HL-60/S4 treated with phorbol 12-myristate 13-acetate at 8.2 ng/mL for 4 days and 3 days (cell line): ENCODE data around the gene SYNGAP1.

Experiments used
- in situ Hi-C: fragments of 300-500 bp; cut with MboI; formaldehyde crosslinking; loops from 2 replicates; pipeline ENCODE4 v1.15.0; 2022; ENCODE audit warnings: low sequenced_read_pairs

Gene SYNGAP1

DNA sequence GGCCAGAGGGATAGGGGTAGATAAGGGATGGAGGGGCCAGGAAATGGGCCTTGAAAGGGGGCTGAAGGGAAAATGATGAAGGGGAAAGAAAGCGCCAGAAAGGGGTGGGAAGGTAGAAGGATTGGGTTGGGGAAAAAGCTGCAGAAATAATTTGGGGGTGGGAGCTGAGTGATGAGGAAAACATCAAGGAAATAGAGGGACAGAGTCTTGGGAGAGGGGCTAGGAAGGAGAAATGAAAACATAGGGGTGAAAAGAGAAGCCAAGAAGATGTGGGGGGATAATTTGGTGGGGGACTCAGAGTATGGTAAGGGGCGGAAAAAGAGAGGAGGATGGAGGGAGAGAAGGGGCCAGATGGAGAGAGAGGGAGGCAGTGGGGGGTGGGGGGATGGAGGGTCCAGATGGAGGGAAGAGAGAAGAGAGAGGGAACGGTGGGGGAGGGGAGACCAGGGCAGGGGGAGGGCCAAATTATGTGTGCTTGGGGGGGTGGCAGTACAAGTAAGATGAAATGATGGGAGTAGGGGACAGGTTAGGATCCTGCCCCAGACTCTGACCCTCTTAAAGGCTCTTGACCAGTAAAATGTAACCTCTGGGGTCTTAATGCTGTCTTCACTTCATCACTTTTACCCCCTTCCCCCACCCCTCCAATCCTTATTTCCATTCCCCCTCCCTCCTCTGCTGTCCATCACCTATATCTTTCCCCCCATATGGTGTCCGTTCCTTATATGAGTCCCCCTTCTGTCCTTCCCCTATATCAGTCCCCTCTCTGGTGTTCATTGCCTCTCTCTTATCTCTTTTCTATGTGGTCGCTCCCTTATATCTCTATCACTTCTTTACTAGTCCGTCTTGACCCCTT is 852 bp downstream of the SYNGAP1 start:
- in situ Hi-C loops, result no loop called here

GRCh38 chr6:33421344-33421643 is 1.4 kb downstream of the SYNGAP1 start:
- in situ Hi-C loops, result no loop called here

GRCh38 chr6:33423777-33424176 is 3.9 kb downstream of the SYNGAP1 start:
- in situ Hi-C loops, result no loop called here

DNA sequence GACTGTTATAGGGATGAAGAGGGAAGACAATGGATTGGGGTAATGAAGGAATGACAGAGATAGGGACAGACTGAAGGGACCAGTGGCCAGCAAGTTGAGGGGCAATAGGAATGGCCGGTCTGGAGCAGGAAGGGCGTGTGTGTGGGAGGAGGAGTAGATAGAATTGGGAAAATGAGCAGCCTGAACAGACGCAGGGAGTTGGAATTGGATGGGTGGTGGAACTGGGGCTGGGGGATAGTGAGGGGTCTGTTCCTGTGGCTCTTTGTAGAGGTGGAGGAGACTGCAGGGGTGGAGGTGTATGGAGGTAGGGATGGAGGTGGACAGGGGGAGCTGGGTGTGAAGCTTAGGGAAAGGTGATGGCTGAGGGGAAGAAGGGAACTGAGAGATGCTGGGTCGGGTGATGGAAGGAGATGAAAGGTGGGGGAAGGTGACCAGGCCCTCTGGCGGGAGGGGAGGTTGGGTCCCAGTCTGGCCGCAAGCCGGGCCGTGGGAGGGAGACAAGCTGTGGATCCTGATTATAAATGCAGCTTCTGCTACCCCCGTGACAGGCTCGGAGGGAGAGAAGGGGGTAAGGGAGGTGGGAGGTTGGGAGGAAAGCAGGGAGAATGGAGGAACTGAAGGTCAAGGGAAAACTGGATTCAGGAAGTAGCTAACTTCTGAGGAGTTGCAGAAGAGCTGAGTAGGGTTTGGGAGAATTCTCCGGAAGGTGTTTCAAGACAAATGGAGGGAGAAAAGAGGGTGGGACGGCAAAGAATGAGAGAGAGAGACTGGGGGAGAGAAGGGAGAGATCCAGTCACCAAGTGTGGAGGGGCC is 5.2 kb downstream of the SYNGAP1 start:
- in situ Hi-C loops, result no loop called here

DNA sequence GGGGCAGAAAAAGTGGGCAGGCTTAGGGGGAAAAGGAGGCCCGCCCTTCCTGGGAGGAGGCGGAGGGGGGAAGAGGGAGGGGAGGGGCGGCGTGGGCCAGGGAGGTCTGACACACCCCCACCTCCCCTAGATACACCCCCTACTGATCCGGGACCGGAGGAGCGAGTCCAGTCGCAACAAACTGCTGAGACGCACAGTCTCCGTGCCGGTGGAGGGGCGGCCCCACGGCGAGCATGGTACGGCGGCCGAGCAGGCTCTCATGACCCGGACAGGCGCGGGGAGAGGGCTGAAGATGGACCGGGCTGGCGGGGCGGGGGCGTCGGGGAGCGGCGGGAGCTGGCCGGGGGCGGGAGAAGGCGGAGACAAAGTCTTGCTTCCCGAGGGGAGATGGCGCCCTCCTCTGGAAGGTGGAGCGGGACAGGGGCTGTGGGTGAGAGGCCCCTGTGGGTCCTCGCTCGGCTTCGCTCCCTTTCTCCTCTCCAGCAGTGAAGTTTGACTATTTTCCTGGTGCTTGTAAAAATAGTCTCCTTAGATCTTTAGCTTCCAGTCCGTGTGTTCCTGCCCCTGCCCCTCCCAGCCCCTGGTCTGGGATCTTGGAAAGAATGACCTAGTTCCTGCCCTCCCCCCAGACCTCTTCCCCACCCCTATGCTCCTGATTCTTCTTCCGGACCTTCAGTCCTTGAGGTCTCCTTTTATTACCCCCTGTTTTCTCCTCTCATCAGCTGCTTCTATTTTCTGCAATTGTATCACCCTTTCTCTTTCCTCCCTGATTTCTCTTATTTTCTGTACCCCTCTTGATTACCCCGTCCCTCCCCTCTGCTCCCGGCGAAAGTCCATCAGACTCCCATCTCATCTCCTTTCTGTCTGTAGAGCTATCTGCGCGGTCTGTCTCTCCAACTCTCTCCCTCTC is 6.1 kb downstream of the SYNGAP1 start:
- in situ Hi-C loops, result no loop called here

GRCh38 chr6:33426590-33427511 is 7.0 kb downstream of the SYNGAP1 start:
- in situ Hi-C loops, result no loop called here

DNA sequence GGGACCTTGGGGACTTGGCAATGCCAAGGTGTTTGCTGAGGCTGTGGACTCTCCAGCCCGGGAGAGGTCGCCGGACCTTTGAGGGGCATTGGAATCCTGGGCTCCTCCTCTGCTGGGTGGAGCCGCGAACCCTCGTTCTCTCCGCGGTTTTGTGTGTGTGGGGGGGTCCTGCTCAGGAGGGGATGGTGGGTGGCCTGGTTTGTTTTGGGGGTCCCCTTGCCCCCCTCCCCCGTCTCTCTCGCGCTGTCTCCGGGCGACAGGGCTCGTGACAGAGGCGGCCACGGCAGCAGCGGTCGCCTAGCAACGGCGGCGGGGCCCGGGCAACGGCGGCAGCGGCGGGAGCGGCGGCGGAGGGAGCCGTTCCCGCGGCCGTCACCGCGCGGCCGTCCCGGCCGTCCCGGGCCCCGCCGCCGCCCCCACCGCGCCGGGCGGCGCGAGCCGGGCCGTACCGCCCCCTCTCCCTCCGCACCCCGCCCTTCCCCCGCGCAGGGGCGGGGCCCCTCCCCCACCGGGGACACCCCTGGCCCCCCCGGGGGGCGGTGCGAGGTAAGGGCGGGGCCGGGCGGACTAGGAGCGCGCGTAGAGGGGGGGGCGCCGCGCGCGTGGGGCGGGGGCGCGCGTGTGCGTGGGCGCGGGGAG is 7.8 kb downstream of the SYNGAP1 start:
- in situ Hi-C loops, result no loop called here

- in situ Hi-C loops, result no loop called here
Measured at GRCh38 chr6:33428224-33428965, 8.5 kb downstream of the SYNGAP1 start.

DNA sequence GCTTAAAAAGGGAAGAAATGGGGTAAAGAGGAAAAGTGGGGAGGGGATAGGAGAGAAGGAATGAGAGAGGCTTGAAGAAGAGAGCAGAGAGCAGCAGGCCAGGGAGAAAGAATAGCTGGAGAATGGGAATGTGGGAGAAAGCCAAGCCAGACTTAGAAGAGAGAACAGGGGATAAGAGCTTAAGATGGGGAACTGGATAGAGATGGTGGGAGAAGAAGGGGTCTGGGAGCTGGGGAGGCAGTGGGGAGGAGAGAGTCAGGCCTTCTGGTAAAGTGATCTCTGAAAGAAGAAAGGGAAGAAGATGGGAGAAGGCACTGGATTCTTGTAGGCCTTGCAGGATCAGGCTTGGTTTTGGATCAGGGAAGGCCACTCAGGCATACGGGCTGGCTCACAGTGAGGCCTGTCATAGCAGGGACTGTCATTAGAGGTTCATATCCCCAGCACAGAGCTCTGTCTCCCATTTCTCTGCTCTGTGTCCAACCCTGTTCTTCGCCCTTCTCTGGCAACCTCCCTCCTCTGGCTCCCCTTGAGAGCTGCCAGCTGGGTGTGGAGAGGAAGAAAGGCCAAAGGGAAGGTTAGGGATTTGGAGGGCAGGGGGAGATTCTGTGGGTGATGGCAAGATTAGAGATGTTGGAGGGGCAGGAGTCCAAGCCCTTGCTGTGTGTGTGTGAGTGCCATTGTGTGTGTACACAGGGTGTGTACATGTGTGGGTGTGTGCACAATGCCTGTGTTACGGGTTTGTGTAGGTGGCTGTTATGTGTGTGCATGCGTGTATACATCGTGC is 9.3 kb downstream of the SYNGAP1 start:
- in situ Hi-C loops, result no loop called here

DNA sequence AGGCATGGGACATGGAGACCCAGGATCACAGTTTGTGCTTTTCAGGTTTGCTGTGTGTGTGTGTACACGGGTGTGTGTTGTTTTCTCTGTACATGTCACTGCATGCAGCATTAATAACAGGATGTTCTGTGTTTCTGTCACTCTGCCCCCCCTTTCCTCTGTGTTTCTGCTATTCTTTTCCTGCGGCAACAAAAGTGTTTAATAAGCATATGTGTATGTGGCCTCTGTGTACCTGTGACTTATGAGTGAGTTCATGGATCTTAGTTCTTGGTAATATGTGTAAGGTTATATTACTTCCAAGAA is 9.8 kb downstream of the SYNGAP1 start:
- in situ Hi-C loops, result no loop called here

GRCh38 chr6:33430334-33430733 is 10.5 kb downstream of the SYNGAP1 start:
- in situ Hi-C loops, result no loop called here

DNA sequence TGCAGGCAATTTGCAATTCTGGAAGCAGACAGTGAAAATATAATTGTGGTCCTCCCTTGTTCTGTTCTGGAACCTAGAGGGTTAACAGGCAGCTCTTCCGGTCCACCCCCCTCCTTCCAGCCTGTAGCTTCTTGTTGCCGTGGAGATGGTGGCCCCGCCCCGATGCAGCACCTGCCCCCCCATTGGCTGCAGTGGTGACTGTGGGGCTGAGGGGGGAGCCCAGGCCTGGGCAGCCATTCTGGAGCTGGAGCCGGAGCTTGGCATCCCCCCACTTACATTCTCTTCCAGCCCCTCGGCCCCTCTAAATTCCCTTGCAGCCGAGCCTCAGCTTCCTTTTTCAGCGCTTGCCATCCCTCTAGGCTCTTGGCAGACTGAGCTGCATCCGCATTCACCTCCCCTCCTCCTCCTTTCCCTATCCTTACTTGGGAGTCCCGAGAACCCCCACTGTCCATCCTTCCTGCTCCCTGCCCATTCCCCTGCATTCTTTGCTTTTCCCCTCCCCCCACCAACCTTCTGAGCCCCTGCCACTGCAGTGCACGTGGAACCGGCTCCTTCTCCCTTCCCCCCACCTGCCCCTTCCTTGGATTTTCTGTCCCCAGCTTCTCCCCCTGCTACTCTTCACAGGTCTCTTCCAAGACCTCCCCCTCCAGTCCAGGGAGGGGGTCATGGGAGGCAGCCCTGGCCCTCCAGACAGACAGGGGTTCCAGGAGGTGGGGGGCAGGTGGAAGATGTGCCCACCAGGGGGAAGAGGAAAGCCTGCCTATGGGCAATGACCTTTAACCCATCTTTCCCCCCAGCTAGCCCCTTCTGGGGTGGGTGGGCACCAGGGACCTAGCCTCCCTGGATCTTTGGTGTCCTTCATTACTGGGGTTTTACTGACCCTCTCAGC is 11.4 kb downstream of the SYNGAP1 start:
- in situ Hi-C loops, result no loop called here

- in situ Hi-C loops, result no loop called here
Measured at GRCh38 chr6:33431880-33432541, 12.1 kb downstream of the SYNGAP1 start.

GRCh38 chr6:33432546-33432945 is 12.7 kb downstream of the SYNGAP1 start:
- in situ Hi-C loops, result no loop called here

DNA sequence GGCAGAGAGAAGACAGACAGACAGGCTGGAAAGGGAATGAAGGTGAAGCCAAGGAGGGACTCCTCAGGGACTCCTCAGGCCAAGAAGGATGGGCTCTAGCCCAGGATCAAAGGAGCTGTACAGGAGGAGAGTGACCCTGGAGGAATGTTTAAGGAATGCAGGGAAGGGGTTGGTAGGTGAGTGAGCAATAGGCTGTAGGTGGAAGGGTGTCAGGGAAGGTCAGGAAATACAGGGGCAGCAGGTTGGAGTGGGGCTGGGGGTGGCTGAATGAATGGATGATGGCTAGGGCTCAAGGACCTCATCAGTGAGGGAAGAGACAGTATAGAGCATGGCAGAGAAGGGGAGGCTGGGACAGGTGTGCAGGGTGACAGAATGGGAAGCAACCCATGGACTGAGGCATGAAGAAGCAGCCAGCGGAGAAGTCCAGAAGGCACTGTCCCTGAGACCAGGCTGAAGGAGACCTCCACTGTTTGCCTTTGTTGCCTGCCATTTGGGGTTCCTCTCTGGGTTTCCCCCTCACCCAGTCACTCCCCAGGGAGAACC is 13.2 kb downstream of the SYNGAP1 start:
- in situ Hi-C loops, result no loop called here

DNA sequence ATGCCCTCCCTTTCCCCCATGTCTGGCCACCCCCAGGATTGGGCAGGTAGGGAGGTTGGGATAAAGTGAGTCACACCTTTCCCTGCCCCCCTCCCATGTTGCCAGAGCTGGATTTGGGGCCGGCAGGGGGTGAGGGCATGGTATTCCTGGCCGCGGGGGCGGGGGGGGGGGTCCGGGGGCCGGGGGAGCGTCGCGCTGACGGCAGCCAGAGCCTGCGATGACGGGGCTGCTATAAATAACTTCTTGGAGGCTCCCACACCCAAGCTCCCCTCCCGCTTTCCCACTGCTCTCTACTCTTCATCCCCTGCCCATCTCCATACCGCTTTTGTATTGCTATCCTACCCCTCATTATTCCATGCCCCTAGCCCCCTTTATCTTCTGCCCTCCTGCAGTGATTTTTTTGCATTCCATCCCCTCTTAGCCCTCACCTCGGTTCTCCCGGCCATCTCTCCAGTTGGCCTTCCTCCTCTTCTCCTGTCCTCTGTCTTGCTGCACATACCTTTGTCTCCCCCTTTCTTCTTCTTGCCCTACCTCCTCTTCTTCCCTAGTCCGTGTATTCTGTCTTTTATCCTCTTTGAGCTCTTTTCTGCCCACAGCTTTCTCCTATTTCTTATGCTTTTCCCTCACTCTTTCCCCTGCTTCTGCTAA is 13.8 kb downstream of the SYNGAP1 start:
- in situ Hi-C loops, result no loop called here
